Measurements from ENCODE around the gene TWF1. TPM values are rescaled to one million over a fixed set of nuclear protein-coding genes. Genes with fewer than 3 reads are reported as not detected.
"Not testable (repeated sequence)": the region's sequence is repeated elsewhere in the genome, so short reads cannot be mapped to it uniquely, and the experiment has no call there.

TWF1 gene
- total RNA-seq, result 100 to 1,000 TPM; 115 to 181 (median 144) TPM

GRCh38 chr12:43805860-43806736 lies at the start of gene TWF1:
Gene TWF1 (minus strand): TSS chr12:43806317. CDS start chr12:43806245, 72 bp downstream.
- 0 to 1% methylated on average over 23 to 36 of the region's 89 CpGs for WGBS, 2 donors
- Histone ChIP-seq H3K9me3 (peaks cover 5% of the 10 kb centered on the region), H3K27me3 (no peaks in the 10 kb centered on the region), H3K27ac (peak within 1 kb of the TSS; percentile 96 to 99 (median 96)), H3K4me3 (replicated peaks in 1 of 3) (peak within 1 kb of the TSS; percentile 75 to 99 (median 89)), H3K4me1 (peaks cover 6 to 10% of the 10 kb centered on the region in 2 donors), H3K36me3 (peaks cover under 1 to 14% of the 10 kb centered on the region in 2 donors)
- intact Hi-C loops (cut with DNase I), result no loop called here
- TF ChIP-seq CTCF (IDR thresholded peaks at IDR 0.05) (peak in 4 of 6 experiments; percentile 17 to 44 (median 39)), POLR2A (IDR thresholded peaks at IDR 0.05) (peak in 1 of 2 donors; percentile 88)
- peak; percentile 85 to 89 for DNase-seq

GRCh38 chr12:43852744-43853143 lies 46.6 kb upstream of the TWF1 start:
- DNase-seq, result no peak
- H3K27me3 ChIP-seq, result no peaks in the 10 kb centered on the region
- intact Hi-C loops (cut with DNase I), result no loop called here
- no peaks in the 10 kb centered on the region for H3K9me3 ChIP-seq
- no peak for TF ChIP-seq CTCF (IDR thresholded peaks at IDR 0.05)
- no peak for TF ChIP-seq POLR2A (IDR thresholded peaks at IDR 0.05)
- WGBS, 2 donors, result 93 to 100% methylated on average over 1 of the region's 1 CpG
- no peak overlapping the region for H3K4me3 ChIP-seq (replicated peaks in 1 of 3)
- no peak overlapping the region for H3K27ac ChIP-seq
- H3K36me3 ChIP-seq, result no peaks in the 10 kb centered on the region
- no peaks in the 10 kb centered on the region for H3K4me1 ChIP-seq

GRCh38 chr12:43848786-43849185 lies 42.7 kb upstream of the TWF1 start:
- no peak for DNase-seq
- Histone ChIP-seq H3K36me3 (no peaks in the 10 kb centered on the region), H3K27ac (no peak overlapping the region), H3K4me3 (replicated peaks in 1 of 3) (no peak overlapping the region), H3K4me1 (no peaks in the 10 kb centered on the region), H3K27me3 (no peaks in the 10 kb centered on the region), H3K9me3 (no peaks in the 10 kb centered on the region)
- no peak for TF ChIP-seq POLR2A (IDR thresholded peaks at IDR 0.05)
- TF ChIP-seq CTCF (IDR thresholded peaks at IDR 0.05), result no peak
- 98% methylated on average over 3 of the region's 3 CpGs for WGBS, 2 donors
- intact Hi-C loops (cut with DNase I), result no loop called here

GRCh38 chr12:43848226-43848507 lies 42.0 kb upstream of the TWF1 start:
- 73 to 83% methylated on average over 4 of the region's 4 CpGs for WGBS, 2 donors
- Histone ChIP-seq H3K4me3 (replicated peaks in 1 of 3) (no peak overlapping the region), H3K27me3 (no peaks in the 10 kb centered on the region), H3K27ac (no peak overlapping the region), H3K4me1 (no peaks in the 10 kb centered on the region), H3K9me3 (no peaks in the 10 kb centered on the region), H3K36me3 (no peaks in the 10 kb centered on the region)
- TF ChIP-seq CTCF (IDR thresholded peaks at IDR 0.05) (no peak), POLR2A (IDR thresholded peaks at IDR 0.05) (no peak)
- intact Hi-C loops (cut with DNase I), result no loop called here
- no peak for DNase-seq

- H3K36me3 ChIP-seq; H3K4me3 ChIP-seq (replicated peaks in 1 of 3); H3K27me3 ChIP-seq; DNase-seq; H3K9me3 ChIP-seq; H3K4me1 ChIP-seq; intact Hi-C loops (cut with DNase I): not testable (repeated sequence)
- peak overlapping the region in 1 of 3 donors; percentile 2 for H3K27ac ChIP-seq
- WGBS, 2 donors, result 80 to 95% methylated on average over 4 of the region's 4 CpGs
Measured at GRCh38 chr12:43847425-43848225, 41.5 kb upstream of the TWF1 start.
